ENCODE results near the gene CIRBP. TPM values are rescaled to one million over a fixed set of nuclear protein-coding genes. Genes with fewer than 3 reads are reported as not detected.
"Not testable (repeated sequence)": the region's sequence is repeated elsewhere in the genome, so short reads cannot be mapped to it uniquely, and the experiment has no call there.

The CIRBP gene
- total RNA-seq, 1 donor = 380 TPM

- Histone ChIP-seq H2AFZ (ENCODE audit: low read length) (no peak overlapping the region), H4K20me1 (ENCODE audit: insufficient read depth, low read length) (peaks cover 19% of the 10 kb centered on the region), H3K9me3 (ENCODE audit: low read depth, low read length) (no peaks in the 10 kb centered on the region), H3K4me2 (ENCODE audit: insufficient read depth, low read length) (peak overlapping the region; percentile 64), H3K27ac (ENCODE audit: low read depth, low read length) (peak overlapping the region; percentile 28), H3K4me3 (ENCODE audit: insufficient read depth, low read length) (peak overlapping the region; percentile 48), H3K4me1 (ENCODE audit: insufficient read depth, low read length) (peaks cover 38% of the 10 kb centered on the region), H3K79me2 (ENCODE audit: insufficient read depth, low read length) (peaks cover 29% of the 10 kb centered on the region), H3K27me3 (ENCODE audit: insufficient read depth, low read length) (no peaks in the 10 kb centered on the region), H3K36me3 (ENCODE audit: insufficient read depth, low read length) (no peaks in the 10 kb centered on the region)
- peak; percentile 86 for TF ChIP-seq CTCF (IDR thresholded peaks at IDR 0.05; ENCODE audit: extremely low read depth, low read depth, low read length)
- peak; percentile 100 for DNase-seq (ENCODE audit: insufficient read length, low spot score, missing footprints)
Observed at GRCh38 chr19:1243768-1244692, 25.1 kb upstream of the CIRBP start.

GRCh38 chr19:1244693-1245451, 24.3 kb upstream of the CIRBP start:
- H3K9me3 ChIP-seq (ENCODE audit: low read depth, low read length) = no peaks in the 10 kb centered on the region
- H3K36me3 ChIP-seq (ENCODE audit: insufficient read depth, low read length) = no peaks in the 10 kb centered on the region
- peak overlapping the region; percentile 28 for H3K27ac ChIP-seq (ENCODE audit: low read depth, low read length)
- peak; percentile 93 for DNase-seq (ENCODE audit: insufficient read length, low spot score, missing footprints)
- H3K4me2 ChIP-seq (ENCODE audit: insufficient read depth, low read length) = peak overlapping the region; percentile 64
- H3K4me1 ChIP-seq (ENCODE audit: insufficient read depth, low read length) = peaks cover 34% of the 10 kb centered on the region
- peak overlapping the region; percentile 48 for H3K4me3 ChIP-seq (ENCODE audit: insufficient read depth, low read length)
- H2AFZ ChIP-seq (ENCODE audit: low read length) = no peak overlapping the region
- no peaks in the 10 kb centered on the region for H3K27me3 ChIP-seq (ENCODE audit: insufficient read depth, low read length)
- no peak for TF ChIP-seq CTCF (IDR thresholded peaks at IDR 0.05; ENCODE audit: extremely low read depth, low read depth, low read length)
- peaks cover 31% of the 10 kb centered on the region for H3K79me2 ChIP-seq (ENCODE audit: insufficient read depth, low read length)
- peaks cover 20% of the 10 kb centered on the region for H4K20me1 ChIP-seq (ENCODE audit: insufficient read depth, low read length)

- Histone ChIP-seq H3K36me3 (ENCODE audit: insufficient read depth, low read length) (no peaks in the 10 kb centered on the region), H3K4me2 (ENCODE audit: insufficient read depth, low read length) (no peak overlapping the region), H3K79me2 (ENCODE audit: insufficient read depth, low read length) (peaks cover 33% of the 10 kb centered on the region), H3K9me3 (ENCODE audit: low read depth, low read length) (no peaks in the 10 kb centered on the region), H3K27me3 (ENCODE audit: insufficient read depth, low read length) (no peaks in the 10 kb centered on the region), H3K4me1 (ENCODE audit: insufficient read depth, low read length) (peaks cover 32% of the 10 kb centered on the region), H2AFZ (ENCODE audit: low read length) (no peak overlapping the region), H4K20me1 (ENCODE audit: insufficient read depth, low read length) (peaks cover 22% of the 10 kb centered on the region), H3K27ac (ENCODE audit: low read depth, low read length) (no peak overlapping the region), H3K4me3 (ENCODE audit: insufficient read depth, low read length) (no peak overlapping the region)
- no peak for DNase-seq (ENCODE audit: insufficient read length, low spot score, missing footprints)
- TF ChIP-seq CTCF (IDR thresholded peaks at IDR 0.05; ENCODE audit: extremely low read depth, low read depth, low read length) = no peak
Observed at GRCh38 chr19:1245494-1246264, 23.5 kb upstream of the CIRBP start.

- not testable (repeated sequence) for H3K36me3 ChIP-seq (ENCODE audit: insufficient read depth, low read length); H3K4me3 ChIP-seq (ENCODE audit: insufficient read depth, low read length); H3K27ac ChIP-seq (ENCODE audit: low read depth, low read length); H3K27me3 ChIP-seq (ENCODE audit: insufficient read depth, low read length); DNase-seq (ENCODE audit: insufficient read length, low spot score, missing footprints); H3K9me3 ChIP-seq (ENCODE audit: low read depth, low read length); H2AFZ ChIP-seq (ENCODE audit: low read length); H3K4me2 ChIP-seq (ENCODE audit: insufficient read depth, low read length)
- Histone ChIP-seq H3K4me1 (ENCODE audit: insufficient read depth, low read length) (peaks cover 24% of the 10 kb centered on the region), H4K20me1 (ENCODE audit: insufficient read depth, low read length) (peaks cover 27% of the 10 kb centered on the region), H3K79me2 (ENCODE audit: insufficient read depth, low read length) (peaks cover 38% of the 10 kb centered on the region)
Observed at GRCh38 chr19:1246265-1247087, 22.7 kb upstream of the CIRBP start.

Data from osteoblast (primary cell).